NK-92 treated with Interleukin-12 subunit alpha and Interleukin-12 subunit beta, amount 100 ng/mL, for 24 hours (cell line): ENCODE data around the gene OGG1.

Source experiments
- DNase-seq: peaks from one replicate; lab custom pipeline; 2025; lab: John Stamatoyannopoulos, UW

Gene OGG1

DNA sequence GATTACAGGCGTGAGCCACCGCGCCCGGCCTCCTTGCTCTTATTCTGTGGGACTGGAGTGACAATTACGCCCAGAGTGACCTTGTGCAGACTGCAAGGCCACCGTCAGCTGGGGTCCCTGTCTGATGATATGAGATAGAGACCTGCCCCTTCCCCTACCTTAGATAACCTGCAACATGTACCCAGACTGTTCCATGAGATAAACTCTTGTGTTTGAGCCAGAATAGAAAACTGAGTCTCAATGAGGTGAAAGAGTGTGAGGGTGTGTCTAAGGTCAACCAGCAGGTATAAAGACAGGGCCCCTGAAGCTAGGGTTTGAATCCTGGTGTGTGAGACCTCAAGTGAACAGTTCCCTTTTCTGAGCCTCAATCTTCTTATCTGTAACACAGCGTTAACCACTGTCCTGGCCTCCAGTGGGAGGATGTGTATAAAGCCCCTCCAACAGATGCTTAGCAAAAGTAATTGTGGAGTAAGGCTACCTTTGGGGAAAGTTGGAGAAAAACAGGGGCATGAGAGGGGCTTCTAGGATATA is 36.5 kb downstream of the OGG1 start:
- no peak for DNase-seq

DNA sequence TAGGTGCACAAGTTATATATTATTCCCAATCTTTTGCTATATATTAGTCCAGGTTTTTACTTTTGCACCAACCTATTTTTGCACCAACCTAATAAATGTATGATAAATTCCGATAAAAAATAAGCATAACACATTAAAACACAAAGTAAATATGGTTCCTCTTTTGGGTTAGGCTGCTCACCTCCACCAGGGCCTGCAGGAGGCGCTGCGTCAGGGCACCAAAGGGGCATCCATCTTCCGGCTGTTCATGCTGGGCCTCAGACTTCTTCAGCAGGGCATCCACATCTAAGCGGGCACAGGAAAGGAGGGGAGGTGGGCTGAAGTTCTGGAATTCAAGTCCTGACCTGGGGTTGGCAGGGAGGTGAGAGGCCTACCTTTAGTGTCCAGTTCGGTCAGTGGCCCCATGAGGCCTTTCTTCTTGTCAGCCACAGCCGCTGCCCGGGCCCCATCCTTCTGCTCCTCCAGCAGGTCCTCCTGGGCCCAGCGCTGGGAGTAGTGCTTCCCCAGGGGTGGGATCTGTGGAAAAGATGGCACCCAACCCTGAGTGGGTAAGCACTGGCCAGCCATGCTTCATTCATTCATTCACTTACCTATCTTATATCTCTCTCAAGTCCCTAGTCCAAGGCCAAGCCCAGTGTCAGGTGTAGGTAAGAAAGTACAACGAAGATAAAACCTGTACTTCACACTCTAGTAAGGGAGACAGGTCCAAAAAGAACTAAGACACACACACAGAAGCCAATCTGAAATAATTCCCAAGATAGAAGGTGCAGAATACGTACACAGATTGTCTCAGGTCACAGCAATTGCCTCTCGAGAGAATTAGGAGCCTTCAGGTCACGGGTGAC is 37.3 kb downstream of the OGG1 start:
- DNase-seq, result no peak

DNA sequence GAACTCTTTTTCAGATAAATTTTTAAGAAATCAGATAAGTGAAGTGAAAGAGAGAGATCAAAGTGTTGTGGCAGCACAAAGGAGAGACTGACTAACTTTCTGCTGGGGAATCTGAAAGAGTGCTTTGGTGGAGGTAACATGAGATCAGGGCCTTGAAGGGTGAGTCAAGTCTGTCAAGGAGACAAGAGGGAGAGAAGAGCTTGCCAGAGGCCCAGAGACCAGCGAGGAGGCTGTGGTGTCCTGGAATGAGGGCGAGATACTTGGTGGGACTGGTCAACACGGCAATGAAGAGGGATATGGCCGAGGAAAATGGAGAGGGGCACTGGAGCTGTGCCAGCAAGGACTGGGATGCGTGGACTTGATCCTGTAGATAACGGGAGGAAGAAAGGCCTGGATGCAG is 38.0 kb downstream of the OGG1 start:
- DNase-seq, result no peak

DNA sequence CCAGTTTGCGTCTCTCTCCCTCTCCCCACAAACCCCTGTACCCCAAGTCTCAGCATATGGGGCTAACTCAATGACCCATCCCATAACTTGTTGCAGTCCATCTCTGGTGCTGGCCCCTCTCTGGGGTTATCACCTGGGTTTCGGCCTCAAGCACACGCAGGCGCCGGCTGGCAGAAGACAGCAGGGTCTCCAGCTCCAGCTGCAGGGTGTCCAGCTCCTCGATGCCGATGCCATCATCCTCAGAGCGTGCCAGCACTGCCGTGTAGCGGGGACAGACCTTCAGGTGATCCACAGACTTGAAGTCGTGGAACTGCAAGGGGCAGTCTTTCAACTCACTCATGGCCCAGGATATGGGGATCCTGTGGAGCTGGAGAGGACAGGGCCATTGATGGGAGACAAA is 41.4 kb downstream of the OGG1 start:
- no peak for DNase-seq

DNA sequence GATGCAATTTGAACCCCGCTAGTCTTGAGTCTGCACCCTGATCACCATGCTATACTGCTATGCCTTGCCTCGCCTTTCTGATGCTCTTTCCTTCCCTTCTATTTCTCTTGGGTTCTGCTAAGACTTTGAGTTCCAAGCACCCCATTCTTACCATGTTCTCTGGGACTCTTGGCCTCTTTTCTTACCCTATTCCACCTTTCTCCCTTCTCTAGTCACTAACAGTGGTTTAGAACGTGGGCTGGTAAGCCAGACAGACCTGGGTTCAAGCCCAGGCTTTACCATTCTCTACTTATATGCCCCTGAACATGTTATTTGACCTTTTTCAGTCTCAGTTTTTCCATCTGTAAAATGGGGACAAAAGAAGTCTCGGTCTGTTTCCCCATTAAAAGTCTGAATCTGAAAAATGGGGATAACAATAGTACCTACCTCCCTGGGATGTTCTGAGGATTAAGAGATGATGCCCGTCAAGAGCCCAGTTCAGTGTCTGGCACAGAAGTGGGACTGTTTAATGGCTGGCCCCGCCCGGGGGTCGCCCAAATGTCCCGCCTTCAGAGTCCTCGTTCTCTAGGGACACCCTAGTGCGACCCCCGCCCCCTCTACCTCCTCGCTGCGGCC is 42.1 kb downstream of the OGG1 start:
- DNase-seq, result no peak

DNA sequence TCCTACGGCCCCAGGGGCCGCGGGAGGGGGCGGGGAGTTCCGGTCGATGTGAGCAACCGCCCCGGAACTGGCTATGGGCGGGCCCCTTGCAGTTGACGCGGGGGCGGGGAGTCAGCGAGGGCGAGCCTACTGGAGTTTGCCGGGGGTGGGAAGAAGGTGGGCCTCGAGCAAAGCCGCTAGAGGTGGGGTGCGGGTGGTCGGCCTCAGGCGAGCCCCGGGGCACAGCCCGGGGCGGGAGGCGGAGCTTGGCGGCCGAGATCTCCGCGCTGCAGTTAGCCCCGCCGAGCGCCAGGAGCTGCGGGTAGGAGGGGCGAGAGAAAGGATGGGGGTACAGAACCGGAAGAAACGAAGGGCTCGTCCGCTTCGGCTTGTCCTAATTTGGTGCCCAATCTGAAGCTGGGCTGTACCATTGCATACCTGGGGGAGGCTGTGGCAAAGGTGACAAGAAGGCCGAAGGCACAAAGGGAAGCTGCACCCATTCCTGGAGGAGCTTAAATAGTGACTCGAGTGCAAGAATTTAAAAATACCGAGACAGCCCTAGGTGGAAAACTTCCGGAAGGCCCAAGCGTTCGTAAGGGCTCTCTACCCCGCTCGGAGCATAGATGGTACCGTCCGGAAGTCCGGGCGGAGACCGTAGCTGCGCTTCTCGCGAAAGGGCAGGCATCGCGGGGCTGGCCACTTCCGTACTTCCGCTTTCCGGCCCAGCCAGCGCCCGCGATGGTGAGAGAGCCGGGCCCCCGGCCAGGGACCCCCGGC is 42.8 kb downstream of the OGG1 start, which contains the start of the genes ARPC4 and TADA3:
Gene ARPC4 (plus strand): TSS at position 678 of the 756 bp plus-strand sequence. CDS start 40 bp downstream, at position 718.
Gene TADA3 (minus strand): TSS at position 69 of the 756 bp plus-strand sequence. CDS start 1,007 bp downstream, outside the sequence.
- DNase-seq, result peak; percentile 94

DNA sequence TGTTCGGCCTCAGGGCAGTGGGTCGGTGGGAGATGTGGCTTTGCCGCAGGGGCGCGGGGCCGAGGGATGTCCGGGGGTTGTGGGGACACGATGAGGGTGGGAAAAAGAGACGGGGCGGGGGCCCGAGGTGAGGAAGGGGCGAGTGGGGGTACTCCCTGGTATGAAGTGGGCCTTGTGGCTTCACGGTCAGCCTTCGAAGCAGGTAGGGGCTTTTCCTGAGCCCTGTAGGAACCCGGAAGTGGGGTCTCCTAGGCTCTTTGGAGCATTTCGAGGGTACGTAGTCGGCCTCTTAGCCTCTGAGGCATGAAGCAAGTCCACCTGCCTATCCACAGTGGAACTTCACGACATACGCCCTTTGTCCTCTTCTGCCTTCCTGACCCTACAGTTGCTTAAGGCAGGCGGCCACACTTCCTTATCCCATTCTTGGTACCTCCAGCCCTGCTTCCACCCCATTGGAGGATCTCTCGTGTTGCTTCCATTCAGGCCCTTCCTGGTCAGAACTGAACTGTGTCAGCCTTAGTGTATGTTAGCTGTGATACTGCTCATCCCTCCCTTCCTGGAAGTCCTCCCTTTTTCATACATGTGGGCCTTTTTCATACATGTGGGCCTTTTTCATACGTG is 43.5 kb downstream of the OGG1 start:
- no peak for DNase-seq

DNA sequence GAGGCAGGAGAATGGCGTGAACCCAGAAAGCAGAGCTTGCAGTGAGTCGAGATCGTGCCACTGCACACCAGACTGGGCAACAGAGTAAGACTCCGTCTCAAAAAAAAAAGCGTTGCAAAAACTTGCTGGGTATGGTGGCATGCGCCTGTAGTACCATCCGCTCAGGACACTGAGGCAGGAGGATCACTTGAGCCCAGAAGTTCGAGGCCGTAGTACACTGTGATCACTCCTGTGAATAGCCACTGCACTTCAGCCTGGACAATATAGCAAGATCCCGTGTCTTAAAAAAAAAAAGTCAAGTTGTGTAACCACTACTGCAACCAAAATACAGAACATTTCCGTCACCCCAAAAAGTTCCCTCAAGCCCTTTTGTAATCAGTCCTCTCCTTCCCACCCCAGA is 44.6 kb downstream of the OGG1 start:
- DNase-seq, result no peak

DNA sequence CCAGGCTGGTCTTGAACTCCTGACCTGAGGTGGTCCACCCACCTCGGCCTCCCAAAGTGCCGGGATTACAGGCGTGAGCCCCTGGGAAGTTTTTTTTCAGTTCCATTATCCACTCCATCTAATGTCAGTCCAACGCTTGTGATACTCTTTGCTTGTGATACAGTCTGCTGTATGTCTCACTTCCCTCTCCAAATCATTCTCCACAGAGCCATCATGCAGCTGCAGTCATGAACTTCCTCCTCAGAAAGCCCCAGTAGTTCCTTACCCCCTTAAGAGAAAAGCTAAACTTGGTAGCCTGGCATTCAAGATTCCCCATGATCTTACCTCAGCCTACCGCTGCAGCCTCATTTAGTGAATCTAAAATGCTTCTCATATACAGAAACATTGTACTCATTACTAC is 45.5 kb downstream of the OGG1 start:
- no peak for DNase-seq

DNA sequence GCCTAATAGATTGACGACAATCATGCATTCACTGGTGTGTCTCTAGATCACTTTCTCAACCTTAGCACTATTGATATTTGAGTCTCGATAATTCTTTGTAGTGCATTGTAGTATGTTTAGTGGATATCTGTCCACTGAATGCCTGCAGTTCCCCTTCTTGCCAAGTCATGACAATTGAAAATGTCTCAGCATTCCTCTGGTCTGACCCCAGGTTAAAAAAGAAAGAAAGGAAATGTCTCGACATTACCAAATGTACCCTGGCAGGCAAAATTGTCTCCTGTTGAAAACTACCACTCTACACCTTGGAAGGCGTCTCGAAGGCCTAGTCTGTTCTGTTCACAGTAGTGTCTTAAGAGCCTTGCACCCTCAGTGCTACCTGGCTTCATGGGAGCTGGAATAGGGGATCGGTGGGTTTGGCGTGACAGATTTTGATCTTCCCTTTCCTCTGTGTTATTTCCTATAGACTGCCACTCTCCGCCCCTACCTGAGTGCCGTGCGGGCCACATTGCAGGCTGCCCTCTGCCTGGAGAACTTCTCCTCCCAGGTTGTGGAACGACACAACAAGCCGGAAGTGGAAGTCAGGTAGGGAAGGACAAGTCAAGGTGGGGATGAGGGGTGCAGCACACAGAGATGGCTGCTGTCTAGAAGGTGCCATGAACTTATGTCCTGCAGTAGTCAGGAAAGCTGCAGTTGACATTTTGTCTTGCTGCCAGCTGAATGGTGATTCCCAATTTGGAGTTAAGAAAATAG is 47.6 kb downstream of the OGG1 start:
- no peak for DNase-seq

DNA sequence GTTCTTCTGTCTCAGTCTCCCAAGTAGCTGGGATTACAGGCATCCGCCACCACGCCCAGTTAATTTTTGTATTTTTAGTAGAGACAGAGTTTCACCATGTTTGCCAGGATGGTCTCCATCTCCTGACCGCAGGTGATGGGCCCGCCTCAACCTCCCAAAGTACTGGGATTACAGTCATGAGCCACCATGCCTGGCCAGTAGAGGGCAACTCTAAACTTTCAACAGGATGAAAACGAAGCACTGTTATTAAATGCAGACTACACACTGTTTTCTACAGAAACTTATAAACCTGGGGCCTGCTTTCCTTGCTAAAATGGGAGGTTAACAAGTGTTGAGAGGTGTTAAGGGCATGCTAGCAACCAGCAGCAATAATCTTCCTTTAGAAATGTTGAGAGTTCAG is 50.8 kb downstream of the OGG1 start:
- DNase-seq, result no peak

DNA sequence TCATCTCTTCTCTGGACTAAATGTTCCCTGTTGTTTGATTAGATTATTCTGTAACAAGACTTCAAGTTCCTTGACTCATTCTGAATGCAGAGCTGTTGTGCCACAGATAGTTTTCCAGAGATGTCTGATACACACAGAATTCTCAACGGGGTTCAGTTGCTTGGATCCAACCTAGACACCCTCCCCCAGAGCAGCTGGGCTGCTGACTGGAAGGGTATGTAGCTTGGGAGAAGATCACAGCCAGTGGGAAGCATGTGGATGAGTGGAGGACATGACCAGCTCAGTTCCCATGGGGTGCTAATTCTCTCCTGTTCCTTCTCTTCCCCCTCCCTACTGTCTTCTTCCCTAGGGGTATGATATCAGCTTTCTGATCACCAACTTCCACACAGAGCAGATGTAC is 53.7 kb downstream of the OGG1 start:
- DNase-seq, result no peak

DNA sequence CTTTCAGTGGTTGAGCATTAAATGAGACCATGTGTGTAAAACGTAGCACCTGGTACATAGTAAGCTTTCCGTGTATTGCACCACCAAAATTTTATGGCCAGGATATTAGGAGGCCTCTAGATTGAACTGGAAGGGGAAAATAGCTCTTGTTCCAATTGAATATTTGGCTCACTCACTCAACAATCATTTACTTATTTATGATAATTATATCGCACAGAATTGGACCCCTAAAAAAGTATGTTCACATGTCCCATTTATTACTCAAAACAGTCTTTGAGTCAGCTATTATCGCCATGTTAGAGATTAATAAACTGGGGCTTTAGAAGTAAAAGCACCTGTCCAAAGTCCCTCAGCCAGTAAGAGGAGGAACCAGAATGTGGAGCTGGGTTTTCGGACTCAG is 55.2 kb downstream of the OGG1 start:
- no peak for DNase-seq

DNA sequence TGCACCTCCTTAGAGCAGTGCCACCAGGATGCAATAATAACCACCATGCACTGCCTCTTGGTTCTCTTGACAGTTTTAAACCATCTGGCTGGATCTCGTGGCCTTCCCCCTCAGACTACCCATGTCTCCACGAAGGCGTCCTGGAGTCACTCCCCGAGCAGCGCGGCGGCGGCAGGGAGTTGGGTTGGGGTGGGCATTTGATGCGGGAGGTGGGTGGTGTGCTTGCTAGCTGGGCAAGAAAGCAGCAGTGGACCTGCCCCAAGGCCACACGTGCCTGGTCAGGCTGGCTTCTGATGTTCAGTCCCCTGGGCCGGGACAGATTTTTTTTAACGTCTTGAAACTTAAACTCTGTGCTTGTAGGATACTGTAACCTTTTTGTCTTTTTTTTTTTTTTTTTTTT is 56.4 kb downstream of the OGG1 start:
- no peak for DNase-seq
